Measurements from ENCODE around the gene MAGEE1.

MAGEE1 gene, protein sequence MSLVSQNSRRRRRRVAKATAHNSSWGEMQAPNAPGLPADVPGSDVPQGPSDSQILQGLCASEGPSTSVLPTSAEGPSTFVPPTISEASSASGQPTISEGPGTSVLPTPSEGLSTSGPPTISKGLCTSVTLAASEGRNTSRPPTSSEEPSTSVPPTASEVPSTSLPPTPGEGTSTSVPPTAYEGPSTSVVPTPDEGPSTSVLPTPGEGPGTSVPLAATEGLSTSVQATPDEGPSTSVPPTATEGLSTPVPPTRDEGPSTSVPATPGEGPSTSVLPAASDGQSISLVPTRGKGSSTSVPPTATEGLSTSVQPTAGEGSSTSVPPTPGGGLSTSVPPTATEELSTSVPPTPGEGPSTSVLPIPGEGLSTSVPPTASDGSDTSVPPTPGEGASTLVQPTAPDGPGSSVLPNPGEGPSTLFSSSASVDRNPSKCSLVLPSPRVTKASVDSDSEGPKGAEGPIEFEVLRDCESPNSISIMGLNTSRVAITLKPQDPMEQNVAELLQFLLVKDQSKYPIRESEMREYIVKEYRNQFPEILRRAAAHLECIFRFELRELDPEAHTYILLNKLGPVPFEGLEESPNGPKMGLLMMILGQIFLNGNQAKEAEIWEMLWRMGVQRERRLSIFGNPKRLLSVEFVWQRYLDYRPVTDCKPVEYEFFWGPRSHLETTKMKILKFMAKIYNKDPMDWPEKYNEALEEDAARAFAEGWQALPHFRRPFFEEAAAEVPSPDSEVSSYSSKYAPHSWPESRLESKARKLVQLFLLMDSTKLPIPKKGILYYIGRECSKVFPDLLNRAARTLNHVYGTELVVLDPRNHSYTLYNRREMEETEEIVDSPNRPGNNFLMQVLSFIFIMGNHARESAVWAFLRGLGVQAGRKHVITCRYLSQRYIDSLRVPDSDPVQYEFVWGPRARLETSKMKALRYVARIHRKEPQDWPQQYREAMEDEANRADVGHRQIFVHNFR

DNA sequence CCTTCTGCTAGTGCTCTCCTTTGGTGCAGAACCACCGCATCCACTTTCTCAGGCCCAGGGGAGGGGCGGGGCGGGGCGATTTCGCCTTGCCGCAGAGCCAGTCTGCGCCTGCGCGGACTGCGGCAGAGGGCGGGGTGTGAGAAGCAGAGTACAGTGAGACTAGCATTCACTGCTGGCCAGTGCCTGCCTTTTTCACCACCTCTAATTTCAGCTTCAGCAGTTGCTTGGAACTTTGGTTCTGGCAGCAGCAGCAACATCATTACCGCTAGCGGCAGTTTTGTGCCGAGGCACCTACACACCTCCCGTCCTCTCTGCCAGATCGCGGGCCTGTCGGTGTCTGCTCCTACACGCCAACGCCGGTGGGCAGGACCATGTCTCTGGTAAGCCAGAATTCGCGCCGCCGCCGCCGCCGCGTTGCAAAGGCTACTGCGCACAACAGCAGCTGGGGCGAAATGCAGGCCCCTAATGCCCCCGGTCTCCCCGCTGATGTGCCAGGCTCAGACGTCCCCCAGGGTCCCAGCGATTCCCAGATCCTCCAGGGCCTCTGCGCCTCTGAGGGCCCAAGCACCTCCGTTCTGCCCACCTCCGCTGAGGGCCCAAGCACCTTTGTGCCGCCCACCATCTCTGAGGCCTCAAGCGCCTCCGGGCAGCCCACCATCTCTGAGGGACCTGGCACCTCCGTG lies at the start of gene MAGEE1:
MAGEE1 (plus strand) TSS at position 151 of the 683 bp plus-strand sequence; CDS start at position 372, 221 bp downstream.
- DNase-seq (ENCODE audit: low read depth), result peak; percentile 28

- DNase-seq (ENCODE audit: low read depth), result no peak
These were observed 28.5 kb upstream of the MAGEE1 start for GRCh38 chrX:76398970-76399369.

DNA sequence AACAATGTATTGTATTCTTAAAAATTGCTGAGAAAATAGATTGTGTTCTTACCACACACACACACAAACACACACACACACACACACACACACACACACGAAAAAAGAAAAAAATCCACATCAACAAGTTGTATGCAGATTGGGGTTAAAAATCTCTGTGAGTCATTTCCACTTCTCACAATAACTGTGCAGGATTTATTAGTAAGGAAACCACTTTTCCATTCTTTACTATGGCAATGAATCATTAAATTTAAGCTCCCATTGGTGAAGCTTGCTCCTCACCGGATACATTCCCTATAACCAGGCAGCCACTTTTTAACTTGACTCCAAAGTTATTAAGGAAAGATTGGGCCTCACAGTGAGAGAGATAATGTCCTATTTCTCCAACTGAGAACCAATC lies 19.7 kb upstream of the MAGEE1 start:
- no peak for DNase-seq (ENCODE audit: low read depth)

DNA sequence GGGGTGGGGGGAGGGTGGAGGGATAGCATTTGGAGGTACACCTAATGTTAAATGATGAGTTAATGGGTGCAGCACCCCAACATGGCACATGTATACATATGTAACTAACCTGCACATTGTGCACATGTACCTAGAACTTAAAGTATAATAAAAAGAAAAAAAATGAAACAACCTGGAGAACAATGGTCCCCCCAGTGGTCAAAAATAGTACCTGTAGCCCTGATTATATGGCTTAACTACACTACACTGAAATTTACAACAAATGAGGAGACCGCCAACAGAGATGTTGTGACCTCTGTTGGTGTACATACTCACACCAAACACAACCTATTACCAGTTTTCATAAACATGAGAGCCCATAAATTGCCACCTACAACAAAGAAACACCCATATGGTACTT lies 7.3 kb upstream of the MAGEE1 start:
- no peak for DNase-seq (ENCODE audit: low read depth)

- no peak for DNase-seq (ENCODE audit: low read depth)
These were observed 977 bp downstream of the MAGEE1 start for GRCh38 chrX:76428243-76429130.

DNA sequence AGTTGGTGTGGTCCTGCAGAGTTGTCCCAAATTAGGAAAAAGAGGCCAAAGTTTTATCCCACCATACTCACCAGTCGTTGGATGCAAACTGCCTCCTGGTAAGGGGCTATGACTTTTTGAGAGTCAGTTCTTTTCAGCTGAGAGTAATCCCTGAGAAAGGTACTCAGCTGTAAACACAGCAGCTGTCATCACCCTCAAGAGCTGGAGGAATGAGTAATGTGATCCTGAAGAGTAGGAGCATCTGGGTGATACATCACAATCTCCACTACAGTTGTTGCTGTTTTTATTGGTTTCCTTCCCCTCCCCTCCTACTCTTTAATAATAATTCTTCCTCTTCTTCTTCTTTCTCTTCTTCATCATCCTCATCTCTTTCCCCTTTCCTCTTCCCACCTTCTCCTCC lies 5.7 kb downstream of the MAGEE1 start:
- no peak for DNase-seq (ENCODE audit: low read depth)

GRCh38 chrX:76434103-76434741 lies 6.7 kb downstream of the MAGEE1 start:
- DNase-seq (ENCODE audit: low read depth), result no peak

- DNase-seq (ENCODE audit: low read depth), result no peak
These were observed 11.7 kb downstream of the MAGEE1 start for GRCh38 chrX:76439188-76439587.

- no peak for DNase-seq (ENCODE audit: low read depth)
These were observed 26.4 kb downstream of the MAGEE1 start for GRCh38 chrX:76453737-76454406.

- no peak for DNase-seq (ENCODE audit: low read depth)
These were observed 27.0 kb downstream of the MAGEE1 start for GRCh38 chrX:76454456-76454927.

GRCh38 chrX:76477353-76477752 lies 49.8 kb downstream of the MAGEE1 start:
- DNase-seq (ENCODE audit: low read depth), result no peak
